Stimulated activated naive CD8-positive, alpha-beta T cell treated with anti-CD3 and anti-CD28 coated beads, Interleukin-15, amount 100 ng/mL, for 72 hours (primary cell): ENCODE data around the gene AFDN.
A peak's percentile ranks its signal among the peaks of the same experiment; 100 is the strongest.
"Not testable (repeated sequence)": the region's sequence is repeated elsewhere in the genome, so short reads cannot be mapped to it uniquely, and the experiment has no call there.

Experiments
- ATAC-seq: fragments of 150-1000 bp; cut with Tn5 transposase; 2 replicates; pipeline ENCODE4 v1.10.0; 2021; ENCODE audit warnings: mild to moderate bottlenecking, moderate library complexity
- DNase-seq, 2 donors: peaks; one replicate each; pipeline ENCODE4 v3.0.0; 2021 to 2022
- H3K27ac Mint-ChIP-seq, 2 donors: one replicate each; pipeline ENCODE4 v1.8.0; 2022; ENCODE audit warnings: mild to moderate bottlenecking in 2 of 2, mixed read lengths in 2 of 2, moderate library complexity in 2 of 2
- H3K27me3 Mint-ChIP-seq: one replicate; pipeline ENCODE4 v1.8.0; 2022; ENCODE audit warnings: mixed read lengths
- H3K4me1 Mint-ChIP-seq: one replicate; pipeline ENCODE4 v1.8.0; 2022; ENCODE audit warnings: mild to moderate bottlenecking, mixed read lengths
- H3K4me3 Mint-ChIP-seq, 2 donors: one replicate each; pipeline ENCODE4 v1.8.0; 2022; ENCODE audit warnings: mild to moderate bottlenecking in 2 of 2, mixed read lengths in 2 of 2, moderate library complexity in 1 of 2
- H3K9me3 Mint-ChIP-seq, 2 donors: one replicate each; pipeline ENCODE4 v1.8.0; 2022; ENCODE audit warnings: mixed read lengths in 2 of 2

The AFDN gene

DNA sequence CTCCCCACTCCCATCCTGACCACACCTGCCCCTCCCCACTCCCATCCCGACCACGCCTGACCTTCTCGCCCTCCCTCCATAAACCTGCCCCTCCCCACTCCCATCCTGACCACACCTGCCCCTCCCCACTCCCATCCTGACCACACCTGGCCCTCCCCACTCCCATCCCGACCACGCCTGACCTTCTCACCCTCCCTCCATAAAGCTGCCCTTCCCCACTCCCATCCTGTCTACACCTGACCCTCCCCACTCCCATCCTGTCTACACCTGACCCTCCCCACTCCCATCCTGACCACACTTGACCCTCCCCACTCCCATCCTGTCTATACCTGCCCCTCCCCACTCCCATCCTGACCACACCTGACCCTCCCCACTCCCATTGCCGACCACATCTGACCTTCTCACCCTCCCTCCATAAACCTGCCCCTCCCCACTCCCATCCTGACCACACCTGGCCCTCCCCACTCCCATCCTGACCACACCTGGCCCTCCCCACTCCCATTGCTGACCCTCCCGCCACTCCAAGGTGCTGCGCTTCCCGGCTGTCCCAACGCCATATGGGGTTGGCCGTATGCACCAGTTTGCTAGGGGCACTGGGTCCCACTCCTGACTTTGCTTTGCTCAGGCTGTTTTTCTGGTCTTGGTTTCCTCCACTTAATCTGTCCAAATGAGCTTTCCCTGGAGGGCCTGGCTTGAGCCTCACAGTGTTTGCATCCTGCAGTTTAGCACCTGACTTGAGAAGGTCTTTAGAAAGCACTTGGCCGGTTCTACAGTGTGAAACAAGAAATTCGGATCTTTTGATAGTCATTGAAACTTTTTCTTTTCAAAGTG is 173.7 kb downstream of the AFDN start:
- Mint-ChIP-seq H3K27ac (peak overlapping the region in 1 of 2 donors; percentile 46), H3K27me3 (peaks cover 17% of the 10 kb centered on the region), H3K4me1 (no peaks in the 10 kb centered on the region), H3K9me3 (peaks cover 0 to 7% of the 10 kb centered on the region in 2 donors), H3K4me3 (no peak overlapping the region)
- DNase-seq = no peak
- no peak for ATAC-seq

DNA sequence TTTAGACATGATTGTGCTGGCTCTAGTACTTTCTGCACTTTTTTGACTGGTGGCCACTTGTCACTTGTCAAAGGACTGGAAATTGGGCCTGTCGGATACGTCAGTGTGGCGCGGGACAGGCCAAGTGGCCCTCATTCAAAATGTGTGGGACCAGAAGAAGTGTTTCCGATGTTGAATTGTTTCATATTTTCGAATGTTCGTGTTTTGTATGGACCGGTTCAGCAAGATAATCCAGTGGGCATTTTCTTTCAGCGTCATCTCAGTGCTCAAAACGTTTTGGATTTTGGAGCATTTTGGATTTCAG is 174.3 kb downstream of the AFDN start:
- peaks cover 0 to 7% of the 10 kb centered on the region in 2 donors for H3K9me3 Mint-ChIP-seq
- no peak overlapping the region for H3K27ac Mint-ChIP-seq
- no peak overlapping the region for H3K4me3 Mint-ChIP-seq
- no peak for DNase-seq
- no peak for ATAC-seq
- H3K27me3 Mint-ChIP-seq = peaks cover 17% of the 10 kb centered on the region
- H3K4me1 Mint-ChIP-seq = no peaks in the 10 kb centered on the region

DNA sequence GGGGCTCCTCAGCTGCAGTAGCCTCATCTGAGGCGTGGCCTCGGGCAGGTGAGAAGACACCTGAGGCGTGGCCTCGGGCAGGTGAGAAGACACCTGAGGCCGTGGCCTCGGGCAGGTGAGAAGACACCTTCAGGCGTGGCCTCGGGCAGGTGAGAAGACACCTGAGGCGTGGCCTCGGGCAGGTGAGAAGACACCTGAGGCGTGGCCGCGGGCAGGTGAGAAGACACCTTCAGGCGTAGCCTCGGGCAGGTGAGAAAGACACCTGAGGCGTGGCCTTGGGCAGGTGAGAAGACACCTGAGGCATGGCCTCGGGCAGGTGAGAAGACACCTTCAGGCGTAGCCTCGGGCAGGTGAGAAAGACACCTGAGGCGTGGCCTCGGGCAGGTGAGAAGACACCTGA is 174.8 kb downstream of the AFDN start:
- H3K27me3 Mint-ChIP-seq = peaks cover 17% of the 10 kb centered on the region
- H3K4me3 Mint-ChIP-seq, DNase-seq, H3K27ac Mint-ChIP-seq, ATAC-seq, H3K9me3 Mint-ChIP-seq, H3K4me1 Mint-ChIP-seq: not testable (repeated sequence)

DNA sequence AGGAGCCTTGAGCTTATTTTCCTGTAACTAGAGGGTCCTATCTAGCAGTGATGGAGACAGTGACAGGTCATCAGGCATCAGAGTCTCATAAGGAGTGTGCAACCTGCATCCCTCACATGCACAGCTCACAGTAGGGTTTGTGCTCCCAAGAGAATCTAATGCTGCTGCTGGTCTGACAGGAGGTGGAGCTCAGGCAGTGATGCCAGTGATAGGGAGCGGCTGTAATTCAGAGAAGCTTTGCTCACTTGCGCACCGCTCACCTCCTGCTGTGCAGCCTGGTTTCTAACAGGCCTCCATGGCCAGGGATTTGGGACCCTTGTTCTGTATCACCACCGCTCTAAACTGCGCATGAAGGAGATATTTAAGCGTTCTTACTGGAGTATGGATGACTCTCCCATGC is 176.1 kb downstream of the AFDN start:
- no peak for DNase-seq
- Mint-ChIP-seq H3K27me3 (peaks cover 15% of the 10 kb centered on the region), H3K9me3 (peaks cover 0 to 3% of the 10 kb centered on the region in 2 donors), H3K4me3 (no peak overlapping the region), H3K4me1 (no peaks in the 10 kb centered on the region), H3K27ac (no peak overlapping the region)
- ATAC-seq = no peak

DNA sequence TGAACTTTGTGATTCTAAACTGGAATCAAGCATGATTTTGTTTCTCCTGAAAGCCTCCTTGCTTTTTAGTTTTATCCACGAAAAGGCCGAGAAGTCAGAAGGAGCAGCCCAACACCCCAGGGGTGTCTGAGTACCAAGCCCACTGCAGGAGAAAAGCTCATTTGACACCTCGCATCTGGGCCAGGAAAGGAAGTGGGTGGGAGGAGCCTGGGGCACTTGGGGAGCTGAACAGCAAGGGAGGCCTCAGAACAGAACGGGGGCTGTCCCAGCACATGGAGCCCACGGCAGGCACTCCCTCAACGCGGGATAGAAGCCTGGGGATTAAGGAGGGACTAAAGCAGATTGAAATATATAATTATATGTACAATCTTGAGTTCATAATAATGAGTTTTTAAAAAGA is 177.3 kb downstream of the AFDN start:
- ATAC-seq = no peak
- DNase-seq = no peak
- no peak overlapping the region for H3K27ac Mint-ChIP-seq
- H3K4me1 Mint-ChIP-seq = no peaks in the 10 kb centered on the region
- peaks cover 9% of the 10 kb centered on the region for H3K27me3 Mint-ChIP-seq
- no peak overlapping the region for H3K4me3 Mint-ChIP-seq
- H3K9me3 Mint-ChIP-seq = peaks cover 0 to 9% of the 10 kb centered on the region in 2 donors

DNA sequence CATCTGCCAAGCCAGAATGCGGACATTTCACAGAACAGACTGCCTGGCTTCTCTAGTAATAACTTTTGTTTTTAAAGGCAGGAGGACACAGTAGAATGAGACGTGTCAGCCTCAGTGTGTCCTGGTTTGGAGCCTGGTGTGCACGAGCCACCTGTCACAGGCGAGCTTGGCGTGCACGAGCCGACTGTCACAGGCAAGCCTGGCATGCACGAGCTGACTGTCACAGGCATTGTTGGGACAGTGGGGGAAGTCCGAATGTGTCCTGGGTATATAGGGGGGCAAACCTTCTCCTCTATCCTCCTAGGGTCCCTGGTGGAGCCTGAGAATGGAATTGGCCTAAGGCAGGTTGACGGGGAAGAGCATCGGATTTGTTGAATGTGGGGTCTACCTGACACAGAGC is 178.2 kb downstream of the AFDN start:
- peaks cover 0 to 18% of the 10 kb centered on the region in 2 donors for H3K9me3 Mint-ChIP-seq
- ATAC-seq = no peak
- peaks cover 9% of the 10 kb centered on the region for H3K27me3 Mint-ChIP-seq
- no peaks in the 10 kb centered on the region for H3K4me1 Mint-ChIP-seq
- no peak for DNase-seq
- no peak overlapping the region for H3K4me3 Mint-ChIP-seq
- no peak overlapping the region for H3K27ac Mint-ChIP-seq

DNA sequence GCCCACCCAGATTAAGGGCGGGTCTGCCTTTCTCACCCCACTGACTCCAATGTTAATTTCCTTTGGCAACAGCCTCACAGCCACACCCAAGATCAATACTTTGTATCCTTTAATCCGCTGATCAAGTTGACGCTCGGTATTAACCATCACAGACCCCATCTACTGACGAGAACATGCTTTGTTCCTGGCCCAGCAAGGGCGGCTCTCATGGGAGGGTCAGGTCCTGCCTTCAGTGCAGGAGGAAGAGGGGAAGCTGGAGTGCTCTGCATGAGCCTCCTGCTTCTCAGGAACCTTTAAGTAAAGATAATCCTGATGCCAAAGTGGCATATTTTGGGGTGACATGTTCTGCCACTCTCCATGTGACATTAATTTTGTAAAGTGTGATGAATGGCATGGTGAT is 179.1 kb downstream of the AFDN start:
- H3K27me3 Mint-ChIP-seq = peaks cover 9% of the 10 kb centered on the region
- H3K9me3 Mint-ChIP-seq = peaks cover 5 to 27% of the 10 kb centered on the region in 2 donors
- DNase-seq = no peak
- peak overlapping the region in 1 of 2 donors; percentile 42 for H3K27ac Mint-ChIP-seq
- H3K4me1 Mint-ChIP-seq = no peaks in the 10 kb centered on the region
- ATAC-seq = no peak
- no peak overlapping the region for H3K4me3 Mint-ChIP-seq

DNA sequence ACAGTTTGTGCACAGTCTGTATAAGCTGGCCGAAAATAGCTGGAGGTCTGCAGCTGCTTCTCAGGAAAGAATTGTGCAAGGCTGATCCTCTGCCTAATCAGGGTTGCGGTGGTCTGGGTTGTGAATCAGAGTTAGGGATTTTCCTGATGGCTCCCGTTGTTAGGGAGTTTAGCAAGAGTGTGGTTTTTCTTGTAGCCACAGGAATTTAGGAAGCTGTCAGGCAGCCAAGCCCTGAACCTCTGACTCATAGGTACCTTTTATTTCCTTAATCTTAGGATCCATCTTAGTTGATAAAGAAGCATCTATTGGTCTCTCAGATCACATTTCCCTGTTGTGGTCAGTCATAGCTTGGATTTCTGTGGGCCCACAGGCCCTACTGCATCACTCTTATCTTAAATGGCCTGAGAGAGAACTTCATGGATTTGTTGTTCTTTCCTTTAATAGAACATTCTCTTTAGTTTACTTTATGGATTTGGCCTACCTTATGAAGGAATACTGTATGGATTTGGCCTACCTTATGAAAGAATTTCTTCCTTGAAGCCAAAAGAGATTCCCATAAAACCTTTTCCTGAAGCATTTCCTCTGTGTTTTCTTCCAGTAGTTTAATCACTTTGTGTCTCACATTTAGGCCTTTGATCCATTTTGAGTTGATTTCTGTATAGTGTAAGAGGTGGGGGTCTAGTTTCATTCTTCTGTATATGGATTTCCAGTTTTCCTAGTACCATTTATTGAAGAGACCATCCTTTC is 181.1 kb downstream of the AFDN start:
- ATAC-seq (no peak), DNase-seq (no peak)
- peaks cover 18 to 46% of the 10 kb centered on the region in 2 donors for H3K9me3 Mint-ChIP-seq
- H3K27me3 Mint-ChIP-seq = peaks cover 9% of the 10 kb centered on the region
- no peak overlapping the region for H3K4me3 Mint-ChIP-seq
- no peaks in the 10 kb centered on the region for H3K4me1 Mint-ChIP-seq
- no peak overlapping the region for H3K27ac Mint-ChIP-seq

DNA sequence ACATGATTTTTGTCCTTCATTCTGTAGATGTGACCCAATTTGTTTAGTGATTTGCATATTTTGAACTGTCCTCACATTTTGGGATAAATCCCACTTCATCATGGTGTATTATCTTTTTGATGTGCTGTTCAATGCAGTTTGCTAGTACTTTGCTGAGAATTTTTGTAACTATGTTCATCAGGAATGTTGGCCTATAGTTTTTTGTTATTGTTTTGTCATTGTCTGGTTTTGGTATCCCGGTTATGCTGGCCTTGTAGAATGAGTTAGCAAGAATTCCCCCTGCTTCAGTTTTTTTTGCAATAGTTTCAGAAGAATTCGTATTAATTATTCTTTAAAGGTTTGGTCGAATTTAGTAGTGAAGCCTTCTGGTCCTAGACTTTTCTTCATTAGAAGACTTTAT is 182.6 kb downstream of the AFDN start:
- H3K4me1 Mint-ChIP-seq = no peaks in the 10 kb centered on the region
- peaks cover 8% of the 10 kb centered on the region for H3K27me3 Mint-ChIP-seq
- H3K4me3 Mint-ChIP-seq = no peak overlapping the region
- DNase-seq (no peak), ATAC-seq (no peak)
- H3K9me3 Mint-ChIP-seq = peaks cover 18 to 46% of the 10 kb centered on the region in 2 donors
- H3K27ac Mint-ChIP-seq = no peak overlapping the region

DNA sequence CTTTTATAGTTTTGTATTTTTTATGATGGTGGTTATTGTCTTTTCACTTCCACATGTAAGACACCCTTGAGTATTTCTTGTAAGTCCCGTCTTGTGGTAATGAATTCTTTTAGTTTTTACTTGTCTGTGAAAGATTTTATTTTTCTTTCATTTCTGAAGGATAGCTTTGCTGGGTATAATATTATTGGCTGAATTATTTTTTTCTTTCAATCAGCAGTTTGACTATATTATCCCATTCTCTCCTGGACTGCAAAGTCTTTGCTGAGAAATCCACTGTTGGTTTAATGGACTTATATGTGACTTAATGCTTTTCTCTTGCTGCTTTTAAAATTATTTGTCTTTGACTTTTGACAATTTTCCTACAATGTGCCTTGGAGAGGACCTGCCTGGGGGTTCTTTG is 184.6 kb downstream of the AFDN start:
- Mint-ChIP-seq H3K27ac (no peak overlapping the region), H3K27me3 (no peaks in the 10 kb centered on the region), H3K4me1 (no peaks in the 10 kb centered on the region), H3K9me3 (peaks cover 18 to 46% of the 10 kb centered on the region in 2 donors), H3K4me3 (no peak overlapping the region)
- ATAC-seq = no peak
- DNase-seq = no peak

DNA sequence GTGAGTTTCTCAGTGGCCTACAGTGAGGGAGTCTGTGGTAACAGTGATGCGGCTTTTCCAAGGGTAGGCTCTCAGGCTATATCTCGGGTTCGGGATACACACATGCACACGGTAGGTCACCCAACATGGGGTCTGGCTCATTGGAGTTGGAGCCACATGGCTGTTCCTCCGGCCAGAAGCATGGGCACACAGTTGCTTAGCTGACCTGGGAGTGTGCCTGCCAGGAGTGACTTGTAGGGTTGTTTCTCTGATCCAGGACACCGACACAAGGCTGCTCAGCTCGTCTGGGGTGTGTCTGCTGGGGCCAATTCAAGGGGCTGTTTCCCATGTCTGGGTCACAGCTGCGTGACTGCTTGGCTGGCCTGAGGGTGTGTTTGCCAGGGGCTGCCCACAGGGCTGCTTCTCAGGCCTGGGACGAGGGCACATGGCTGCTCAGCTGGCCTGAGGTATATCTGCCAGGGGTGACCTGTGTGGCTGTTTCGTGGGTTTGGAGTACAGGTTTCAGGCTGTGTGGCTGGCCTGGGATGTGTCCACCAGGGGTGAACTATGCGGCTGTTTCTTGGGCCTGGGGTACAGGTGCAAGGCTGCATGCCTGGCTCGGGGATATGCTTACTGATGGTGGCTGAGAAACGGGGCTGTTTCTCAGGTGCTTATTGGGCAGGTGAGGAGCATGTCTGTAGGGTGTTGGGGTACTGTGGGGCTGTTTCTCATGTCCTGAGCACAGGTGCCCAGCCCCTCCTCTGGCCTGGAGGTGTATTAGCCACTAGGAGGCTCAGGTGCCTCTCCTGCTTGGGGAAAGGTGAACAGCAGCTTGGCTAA is 185.9 kb downstream of the AFDN start:
- Mint-ChIP-seq H3K4me3 (no peak overlapping the region), H3K27me3 (peaks cover 8% of the 10 kb centered on the region), H3K9me3 (peaks cover 18 to 46% of the 10 kb centered on the region in 2 donors), H3K4me1 (no peaks in the 10 kb centered on the region), H3K27ac (no peak overlapping the region)
- ATAC-seq = no peak
- no peak for DNase-seq

DNA sequence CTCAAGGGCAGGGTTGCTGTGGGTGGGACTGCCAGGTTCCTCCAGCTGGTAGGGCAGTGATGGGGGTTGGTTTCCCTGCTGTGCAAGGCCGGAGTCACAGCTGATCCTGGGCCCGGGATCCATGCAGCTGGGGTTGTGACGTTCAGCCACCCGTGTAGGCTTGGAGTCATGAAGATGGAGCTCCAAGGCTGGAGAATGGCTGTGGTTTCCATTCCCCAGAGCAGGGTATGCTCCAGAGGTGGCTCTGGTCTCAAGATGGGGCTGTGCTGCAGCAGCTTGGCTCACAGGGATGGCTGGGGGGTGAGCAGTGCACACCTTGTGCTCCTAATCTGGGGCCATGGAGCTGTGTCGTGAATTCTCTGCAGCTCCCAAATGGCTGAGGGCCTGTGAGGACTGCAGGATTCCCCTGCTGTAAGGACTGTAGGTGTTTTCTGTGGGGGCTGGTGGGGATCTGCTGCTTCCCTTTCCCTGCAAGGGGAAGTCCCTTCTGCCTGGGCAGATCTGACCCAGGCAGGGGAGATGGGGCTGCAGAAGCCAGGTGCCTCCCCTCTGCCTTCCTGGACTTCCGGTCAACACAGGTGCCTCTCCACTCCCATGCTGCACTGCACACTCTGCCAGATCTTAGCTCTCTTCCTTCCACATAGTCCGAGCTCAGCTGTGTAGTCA is 186.7 kb downstream of the AFDN start:
- no peak for DNase-seq
- Mint-ChIP-seq H3K27me3 (peaks cover 9% of the 10 kb centered on the region), H3K9me3 (peaks cover 18 to 43% of the 10 kb centered on the region in 2 donors), H3K4me3 (no peak overlapping the region), H3K4me1 (no peaks in the 10 kb centered on the region), H3K27ac (no peak overlapping the region)
- ATAC-seq = no peak

DNA sequence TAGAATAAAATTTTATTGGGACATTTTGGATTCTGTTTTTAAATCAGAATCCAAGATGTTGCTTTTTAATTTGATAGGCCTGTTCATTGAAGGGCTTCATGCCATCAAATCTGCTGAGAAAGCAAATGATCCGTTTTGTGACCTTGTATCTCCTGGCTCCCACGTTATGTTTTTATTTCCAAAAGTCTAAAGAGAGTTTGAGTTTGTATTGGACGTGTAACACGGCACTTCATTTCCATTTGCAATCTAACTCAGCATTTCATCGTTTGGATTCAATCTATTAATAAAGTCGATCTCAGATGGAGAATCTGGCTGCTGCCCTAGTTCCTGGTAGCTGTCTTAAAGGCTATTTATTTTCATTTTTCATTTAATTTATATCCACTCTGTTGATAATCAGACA is 187.7 kb downstream of the AFDN start:
- H3K27ac Mint-ChIP-seq = no peak overlapping the region
- H3K4me3 Mint-ChIP-seq = no peak overlapping the region
- DNase-seq = no peak
- no peaks in the 10 kb centered on the region for H3K4me1 Mint-ChIP-seq
- peaks cover 9% of the 10 kb centered on the region for H3K27me3 Mint-ChIP-seq
- peaks cover 23 to 40% of the 10 kb centered on the region in 2 donors for H3K9me3 Mint-ChIP-seq
- no peak for ATAC-seq

DNA sequence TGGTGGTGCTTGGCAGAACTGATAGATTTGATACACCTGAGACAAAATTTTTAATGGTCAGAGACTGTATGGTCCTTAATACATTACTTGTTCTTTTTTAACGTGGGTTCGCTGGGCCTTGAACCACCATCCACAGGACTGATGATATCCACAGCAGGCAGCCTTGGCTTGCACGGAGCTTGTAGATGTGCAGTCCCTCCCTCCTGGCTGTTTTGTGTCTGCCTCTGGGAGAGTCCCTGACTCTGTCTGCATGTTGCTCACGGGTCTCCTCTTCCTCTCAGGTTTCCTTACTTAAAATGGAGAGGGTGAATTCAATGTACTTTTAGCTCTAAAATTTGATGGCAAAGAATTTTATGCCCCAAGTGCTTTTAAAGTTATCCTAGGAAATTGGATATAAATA is 188.3 kb downstream of the AFDN start:
- DNase-seq (no peak), ATAC-seq (no peak)
- Mint-ChIP-seq H3K27me3 (peaks cover 9% of the 10 kb centered on the region), H3K4me3 (no peak overlapping the region), H3K27ac (no peak overlapping the region), H3K4me1 (no peaks in the 10 kb centered on the region), H3K9me3 (peaks cover 23 to 37% of the 10 kb centered on the region in 2 donors)

DNA sequence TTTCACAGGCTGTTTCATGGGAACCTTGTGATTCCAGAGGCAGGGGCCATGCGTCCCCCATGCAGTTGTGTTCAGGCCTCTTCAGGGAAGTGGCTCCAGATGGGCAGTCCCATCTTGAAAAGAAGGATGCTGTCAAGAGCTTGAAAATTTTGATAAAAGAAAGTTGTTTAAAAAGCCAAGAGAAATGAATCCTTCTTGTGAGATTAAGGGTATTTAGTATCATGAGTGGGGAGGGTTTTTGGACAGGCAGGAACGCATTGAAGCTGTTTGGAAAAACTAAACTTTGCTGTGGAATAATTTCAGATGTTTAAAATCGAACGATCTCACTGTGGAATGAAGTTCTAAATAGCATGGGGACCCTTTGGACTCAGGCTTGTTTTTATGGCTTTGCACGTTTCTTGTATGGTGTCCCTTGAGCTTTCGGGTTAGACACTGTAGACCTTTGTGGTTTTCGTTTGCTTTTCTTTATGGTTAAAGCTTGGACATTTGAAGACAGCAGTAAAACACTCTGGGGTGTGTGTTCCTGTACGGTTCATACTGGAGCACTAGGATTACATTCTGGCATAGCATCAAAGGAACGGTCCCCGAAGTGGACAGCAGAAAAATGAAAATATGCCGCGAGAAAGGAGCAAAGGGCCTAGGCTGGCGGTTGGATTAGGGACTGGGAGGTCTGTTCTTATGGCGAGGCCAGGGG is 188.9 kb downstream of the AFDN start:
- ATAC-seq (no peak), DNase-seq (no peak)
- H3K4me3 Mint-ChIP-seq = no peak overlapping the region
- no peak overlapping the region for H3K27ac Mint-ChIP-seq
- no peaks in the 10 kb centered on the region for H3K4me1 Mint-ChIP-seq
- H3K27me3 Mint-ChIP-seq = peaks cover 9% of the 10 kb centered on the region
- peaks cover 19 to 31% of the 10 kb centered on the region in 2 donors for H3K9me3 Mint-ChIP-seq
